HCT116 (cell line): ENCODE results near the gene ITPKB. TPM values are rescaled to one million over a fixed set of nuclear protein-coding genes. Genes with fewer than 3 reads are reported as not detected.

Source experiments
- ATAC-seq: fragments of 200-7000 bp; cut with Tn5 transposase; 2 replicates; pipeline ENCODE4 v1.9.1; 2020; ENCODE audit warnings: mild to moderate bottlenecking, moderate library complexity
- BruUV-seq: library from RNA; stranded (reverse); fragments of 400-500 nt; replicated peaks from 2 replicates; lab custom pipeline; 2021; lab: Mats Ljungman, UMichigan
- CTCF ChIA-PET: fragments of 300-600 bp; sonication (Branson Sonifier 250); formaldehyde crosslinking; loops from one replicate; lab custom pipeline; 2021; ENCODE audit warnings: antibody characterized with exemption; lab: Charles Lee
- POLR2A ChIA-PET: fragments of 300-600, 350-600 bp; sonication (Branson Sonifier 250); formaldehyde crosslinking; loops from one replicate; lab custom pipeline; 2021; ENCODE audit warnings: antibody characterized with exemption; lab: Charles Lee
- RAD21 ChIA-PET, 2 experiments: fragments of 300-600 bp; sonication (Branson Sonifier 250); formaldehyde crosslinking; loops; one replicate each; lab custom pipeline; 2023; ENCODE audit warnings: low total read pairs in 2 of 2; ENCODE audit not compliant: uncharacterized antibody in 2 of 2, unreplicated experiment in 2 of 2, low non-redundant PET in 1 of 2; lab: Charles Lee
- DNase-seq: peaks from one replicate; pipeline ENCODE4 v3.0.0-alpha.2; 2010; ENCODE audit warnings: low read depth, low spot score
- H2AFZ ChIP-seq: fragments of 200-600 bp; shearing (Covaris generic), sonication (generic); 2 replicates; pipeline ENCODE4 v1.6.1; 2017; ENCODE audit warnings: low read depth, mixed run types, mixed read lengths, antibody characterized with exemption, low read length; ENCODE audit not compliant: poor library complexity, severe bottlenecking
- H3K27ac ChIP-seq: 2 replicates; pipeline ENCODE4 v1.5.1; 2012; ENCODE audit warnings: low read depth, low read length
- H3K27me3 ChIP-seq: fragments of 200-600 bp; sonication (generic); 2 replicates; pipeline ENCODE4 v1.6.1; 2016; ENCODE audit warnings: mixed run types, low read length, mixed read lengths; ENCODE audit not compliant: insufficient read depth
- H3K36me3 ChIP-seq, 2 experiments: fragments of 200-500 bp in 1 of 2; fragments of 200-600 bp in 1 of 2; sonication (Bioruptor generic) in 1 of 2; sonication (generic) in 1 of 2; 2 replicates each; pipeline versions ENCODE4 v1.5.1 to v1.6.1; 2014 to 2016; ENCODE audit warnings: low read length in 2 of 2, inconsistent platforms in 1 of 2, mixed read lengths in 1 of 2, mixed run types in 1 of 2; ENCODE audit not compliant: insufficient read depth in 2 of 2, control insufficient read depth in 1 of 2
- H3K4me1 ChIP-seq, 2 experiments: fragments of 200-600 bp in 1 of 2; sonication (generic) in 1 of 2; 2 replicates each; pipeline versions ENCODE4 v1.5.1 to v1.6.1; 2012 to 2017; ENCODE audit warnings: low read length in 2 of 2, inconsistent platforms in 1 of 2, mild to moderate bottlenecking in 1 of 2, mixed read lengths in 1 of 2, mixed run types in 1 of 2, moderate library complexity in 1 of 2; ENCODE audit not compliant: insufficient read depth in 2 of 2, control insufficient read depth in 1 of 2
- H3K4me2 ChIP-seq: fragments of 200-600 bp; sonication (generic); 2 replicates; pipeline ENCODE4 v1.6.1; 2017; ENCODE audit warnings: mixed run types, low read length, mixed read lengths
- H3K4me3 ChIP-seq, 2 experiments: fragments of 200-600 bp in 1 of 2; sonication (generic) in 1 of 2; replicated peaks in 1 of 2; 2 replicates each; pipeline ENCODE4 v1.5.1; 2011 to 2016; ENCODE audit warnings: low read length in 2 of 2, control low read depth in 1 of 2, low read depth in 1 of 2, mild to moderate bottlenecking in 1 of 2, mixed read lengths in 1 of 2, mixed run types in 1 of 2
- H3K79me2 ChIP-seq: fragments of 200-600 bp; sonication (generic); 2 replicates; pipeline ENCODE4 v1.6.1; 2017; ENCODE audit warnings: mild to moderate bottlenecking, mixed run types, low read length, moderate library complexity, mixed read lengths; ENCODE audit not compliant: insufficient read depth
- H3K9ac ChIP-seq: fragments of 200-600 bp; sonication (generic); 2 replicates; pipeline ENCODE4 v1.6.1; 2016; ENCODE audit warnings: low read length, mixed read lengths
- H3K9me2 ChIP-seq: fragments of 200-600 bp; sonication (generic), shearing (Covaris generic); 2 replicates; pipeline ENCODE4 v1.6.1; 2017; ENCODE audit warnings: mixed run types, mild to moderate bottlenecking, moderate library complexity; ENCODE audit not compliant: insufficient read depth
- H3K9me3 ChIP-seq, 2 experiments: fragments of 200-500 bp in 1 of 2; fragments of 200-600 bp in 1 of 2; sonication (Bioruptor generic) in 1 of 2; sonication (generic) in 1 of 2; 2 replicates each; pipeline ENCODE4 v1.6.1; 2014 to 2017; ENCODE audit warnings: low read length in 2 of 2, mixed read lengths in 2 of 2, inconsistent platforms in 1 of 2, low read depth in 1 of 2, mild to moderate bottlenecking in 1 of 2, mixed run types in 1 of 2, moderate library complexity in 1 of 2; ENCODE audit not compliant: control insufficient read depth in 1 of 2, insufficient read depth in 1 of 2
- H4K20me1 ChIP-seq: fragments of 200-600 bp; sonication (generic), shearing (Covaris generic); 2 replicates; pipeline ENCODE4 v1.6.1; 2017; ENCODE audit warnings: mixed run types, mild to moderate bottlenecking, moderate library complexity; ENCODE audit not compliant: insufficient read depth
- CBX3 ChIP-seq: IDR thresholded peaks from 2 replicates; pipeline ENCODE4 v1.6.1; 2012; ENCODE audit warnings: low read depth
- EGR1 ChIP-seq: IDR thresholded peaks from 2 replicates; pipeline ENCODE4 v1.6.1; 2012; ENCODE audit warnings: low read depth
- ELF1 ChIP-seq: IDR thresholded peaks from 2 replicates; pipeline ENCODE4 v1.6.1; 2012; ENCODE audit warnings: low read depth, borderline replicate concordance
- EZH2 ChIP-seq: fragments of 200-600 bp; sonication (generic); IDR thresholded peaks from 2 replicates; pipeline ENCODE4 v1.6.1; 2017; ENCODE audit warnings: antibody characterized with exemption, mixed run types
- EZH2phosphoT487 ChIP-seq: fragments of 200-600 bp; IDR thresholded peaks from 2 replicates; pipeline ENCODE4 v1.6.1; 2018; ENCODE audit warnings: antibody characterized with exemption, borderline replicate concordance
- FOSL1 ChIP-seq: IDR thresholded peaks from 2 replicates; pipeline ENCODE4 v1.6.1; 2012; ENCODE audit warnings: low read depth
- JUND ChIP-seq: IDR thresholded peaks from 2 replicates; pipeline ENCODE4 v1.6.1; 2012
- POLR2A ChIP-seq: IDR thresholded peaks from 2 replicates; pipeline ENCODE4 v1.7.0; 2011; ENCODE audit warnings: borderline replicate concordance; ENCODE audit not compliant: insufficient read depth, insufficient read length; ENCODE audit errors: extremely low read depth
- POLR2AphosphoS5 ChIP-seq: IDR thresholded peaks from 2 replicates; pipeline ENCODE4 v1.6.1; 2011; ENCODE audit warnings: mild to moderate bottlenecking, low read depth, low read length, moderate library complexity
- RAD21 ChIP-seq: IDR thresholded peaks from 2 replicates; pipeline ENCODE4 v1.6.1; 2012; ENCODE audit warnings: low read depth, mild to moderate bottlenecking
- SP1 ChIP-seq: IDR thresholded peaks from 2 replicates; pipeline ENCODE4 v1.6.1; 2012; ENCODE audit warnings: low read depth
- TCF7L2 ChIP-seq: IDR thresholded peaks from 2 replicates; pipeline ENCODE4 v1.7.0; 2011; ENCODE audit warnings: borderline replicate concordance, inconsistent platforms; ENCODE audit not compliant: insufficient read depth, insufficient read length; ENCODE audit errors: extremely low read depth
- YY1 ChIP-seq: IDR thresholded peaks from 2 replicates; pipeline ENCODE4 v1.6.1; 2011; ENCODE audit warnings: low read length, low read depth, moderate library complexity, mild to moderate bottlenecking; ENCODE audit not compliant: insufficient replicate concordance; ENCODE audit errors: extremely low read depth
- ZFX ChIP-seq: fragments of 450-650 bp; IDR thresholded peaks from 2 replicates; pipeline ENCODE4 v1.6.1; 2017
- ZNF274 ChIP-seq: fragments of 200-500 bp; sonication (Bioruptor generic); IDR thresholded peaks from 2 replicates; pipeline ENCODE4 v1.6.1; 2014; ENCODE audit warnings: mild to moderate bottlenecking, low read depth, low read length, inconsistent platforms
- intact Hi-C: fragments of 100-400 bp; cut with micrococcal nuclease; formaldehyde crosslinking; loops from 2 replicates; pipeline ENCODE4 v1.10.0; 2022
- total RNA-seq: library from RNA; stranded (reverse); gene quantifications from one replicate; pipeline ENCODE4 v1.2.1, GENCODE V29; 2021; ENCODE audit not compliant: unreplicated experiment
- TF ChIP-seq, protein P1 (sequence below), 3 experiments: fragments of 200-600 bp in 1 of 3; sonication (generic) in 1 of 3; IDR thresholded peaks in 2 of 3; conservative IDR thresholded peaks in 1 of 3; 2 replicates each; pipeline ENCODE4 v1.5.1; 2012 to 2017; ENCODE audit warnings: low read depth in 2 of 3, low read length in 2 of 3, antibody characterized with exemption in 1 of 3, borderline replicate concordance in 1 of 3, control low read depth in 1 of 3, mild to moderate bottlenecking in 1 of 3, mixed read lengths in 1 of 3, mixed run types in 1 of 3, moderate library complexity in 1 of 3; ENCODE audit not compliant: insufficient read depth in 1 of 3
- TF ChIP-seq, protein P2 (sequence below): IDR thresholded peaks from 2 replicates; pipeline ENCODE4 v1.6.1; 2012
- TF ChIP-seq, protein P3 (sequence below): IDR thresholded peaks from 2 replicates; pipeline ENCODE4 v1.6.1; 2012

Gene ITPKB
- total RNA-seq, 1 experiment from 2014 or later = 4.4 TPM

DNA sequence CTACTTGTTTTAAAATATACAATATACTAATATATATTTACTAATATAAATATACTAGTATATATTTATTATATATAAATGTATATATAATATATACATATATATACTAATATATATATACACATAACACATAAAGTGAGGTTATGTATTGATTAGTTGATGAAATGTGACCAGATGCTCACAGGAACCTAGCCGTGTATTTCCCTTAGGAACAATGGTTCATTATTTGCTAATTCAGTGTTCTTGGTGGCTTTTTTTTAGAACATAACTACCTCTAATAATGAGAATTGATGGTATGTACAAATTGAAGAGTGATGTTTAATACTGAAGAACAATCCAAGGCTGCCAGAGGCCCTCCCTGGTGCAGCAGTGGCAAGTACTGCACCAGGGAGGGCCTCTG, 37.9 kb upstream of the ITPKB start:
- 0 out of 4 replicates have a peak, but pooled peaks cover 0 to 3% of the 10 kb centered on the region in 2 experiments for H3K9me3 ChIP-seq
- H3K9me2 ChIP-seq = no peaks in the 10 kb centered on the region
- no peak for DNase-seq
- no peak for ATAC-seq
- no peak overlapping the region for H3K9ac ChIP-seq
- H4K20me1 ChIP-seq = no peaks in the 10 kb centered on the region
- no peak overlapping the region for H3K4me3 ChIP-seq
- no TSS peak for BruUV-seq
- H2AFZ ChIP-seq = no peak overlapping the region
- no peak for TF ChIP-seq EZH2phosphoT487
- no peak for TF ChIP-seq CBX3
- TF ChIP-seq, protein P1, sequence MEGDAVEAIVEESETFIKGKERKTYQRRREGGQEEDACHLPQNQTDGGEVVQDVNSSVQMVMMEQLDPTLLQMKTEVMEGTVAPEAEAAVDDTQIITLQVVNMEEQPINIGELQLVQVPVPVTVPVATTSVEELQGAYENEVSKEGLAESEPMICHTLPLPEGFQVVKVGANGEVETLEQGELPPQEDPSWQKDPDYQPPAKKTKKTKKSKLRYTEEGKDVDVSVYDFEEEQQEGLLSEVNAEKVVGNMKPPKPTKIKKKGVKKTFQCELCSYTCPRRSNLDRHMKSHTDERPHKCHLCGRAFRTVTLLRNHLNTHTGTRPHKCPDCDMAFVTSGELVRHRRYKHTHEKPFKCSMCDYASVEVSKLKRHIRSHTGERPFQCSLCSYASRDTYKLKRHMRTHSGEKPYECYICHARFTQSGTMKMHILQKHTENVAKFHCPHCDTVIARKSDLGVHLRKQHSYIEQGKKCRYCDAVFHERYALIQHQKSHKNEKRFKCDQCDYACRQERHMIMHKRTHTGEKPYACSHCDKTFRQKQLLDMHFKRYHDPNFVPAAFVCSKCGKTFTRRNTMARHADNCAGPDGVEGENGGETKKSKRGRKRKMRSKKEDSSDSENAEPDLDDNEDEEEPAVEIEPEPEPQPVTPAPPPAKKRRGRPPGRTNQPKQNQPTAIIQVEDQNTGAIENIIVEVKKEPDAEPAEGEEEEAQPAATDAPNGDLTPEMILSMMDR (IDR thresholded peaks at IDR 0.05 in 2 of 3, conservative IDR thresholded peaks at IDR 0.05 in 1 of 3; ENCODE audit: borderline replicate concordance in 1 of 3, insufficient read depth in 1 of 3, low read depth in 2 of 3, low read length in 2 of 3) = no peak
- TF ChIP-seq ELF1 = no peak
- no peak for TF ChIP-seq FOSL1
- no peak for TF ChIP-seq EGR1
- no peak for TF ChIP-seq ZNF274
- H3K4me1 ChIP-seq = no peaks in the 10 kb centered on the region
- ChIA-PET POLR2A (no interaction called here), CTCF (no interaction called here), RAD21 (no interaction called here)
- H3K27ac ChIP-seq = no peak overlapping the region
- no peaks in the 10 kb centered on the region for H3K27me3 ChIP-seq
- no peak overlapping the region for H3K4me2 ChIP-seq
- no peaks in the 10 kb centered on the region for H3K36me3 ChIP-seq
- intact Hi-C loops = no loop called here
- no peaks in the 10 kb centered on the region for H3K79me2 ChIP-seq

DNA sequence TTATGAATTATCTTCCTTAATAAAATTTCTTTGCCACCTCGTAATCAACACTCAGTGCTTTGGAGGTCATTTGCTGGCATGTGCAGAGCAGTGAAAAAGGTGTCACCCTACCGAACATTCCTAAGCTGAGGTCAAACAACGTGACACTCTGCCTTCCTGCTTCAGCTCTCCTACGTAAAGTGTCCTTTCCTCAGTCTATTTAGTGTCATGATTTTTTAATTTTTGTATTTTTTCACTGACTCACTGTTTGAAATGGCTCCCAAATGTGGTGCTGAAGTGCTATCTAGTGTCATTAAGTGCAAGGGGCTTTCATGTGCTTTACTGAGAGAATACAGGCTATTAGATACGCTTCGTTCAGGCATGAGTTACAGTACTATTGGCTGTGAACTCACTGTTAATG, 37.0 kb upstream of the ITPKB start:
- no peak overlapping the region for H3K27ac ChIP-seq
- no peak overlapping the region for H3K4me3 ChIP-seq
- H3K79me2 ChIP-seq = no peaks in the 10 kb centered on the region
- CTCF ChIA-PET = no interaction called here
- H3K4me1 ChIP-seq = no peaks in the 10 kb centered on the region
- no peaks in the 10 kb centered on the region for H3K36me3 ChIP-seq
- POLR2A ChIA-PET = no interaction called here
- no peaks in the 10 kb centered on the region for H3K27me3 ChIP-seq
- 0 out of 4 replicates have a peak, but pooled peaks cover 0 to 3% of the 10 kb centered on the region in 2 experiments for H3K9me3 ChIP-seq
- no peaks in the 10 kb centered on the region for H3K9me2 ChIP-seq
- H3K4me2 ChIP-seq = no peak overlapping the region
- ATAC-seq (no peak), DNase-seq (no peak)
- BruUV-seq = no TSS peak
- RAD21 ChIA-PET = no interaction called here
- no peaks in the 10 kb centered on the region for H4K20me1 ChIP-seq
- intact Hi-C loops = no loop called here
- no peak overlapping the region for H2AFZ ChIP-seq
- H3K9ac ChIP-seq = no peak overlapping the region
- no peak for TF ChIP-seq ZFX
- TF ChIP-seq CBX3 = no peak
- no peak for TF ChIP-seq EZH2phosphoT487
- TF ChIP-seq POLR2A = no peak
- TF ChIP-seq YY1 = no peak
- no peak for TF ChIP-seq POLR2AphosphoS5
- TF ChIP-seq, protein P2, sequence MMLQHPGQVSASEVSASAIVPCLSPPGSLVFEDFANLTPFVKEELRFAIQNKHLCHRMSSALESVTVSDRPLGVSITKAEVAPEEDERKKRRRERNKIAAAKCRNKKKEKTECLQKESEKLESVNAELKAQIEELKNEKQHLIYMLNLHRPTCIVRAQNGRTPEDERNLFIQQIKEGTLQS = no peak
- no peak for TF ChIP-seq FOSL1
- no peak for TF ChIP-seq SP1
- TF ChIP-seq, protein P3, sequence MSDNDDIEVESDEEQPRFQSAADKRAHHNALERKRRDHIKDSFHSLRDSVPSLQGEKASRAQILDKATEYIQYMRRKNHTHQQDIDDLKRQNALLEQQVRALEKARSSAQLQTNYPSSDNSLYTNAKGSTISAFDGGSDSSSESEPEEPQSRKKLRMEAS = no peak
- TF ChIP-seq JUND = no peak
- TF ChIP-seq RAD21 = no peak
- no peak for TF ChIP-seq EGR1
- TF ChIP-seq TCF7L2 = no peak
- no peak for TF ChIP-seq EZH2
